ENCODE results near the gene AQP1.

DNA sequence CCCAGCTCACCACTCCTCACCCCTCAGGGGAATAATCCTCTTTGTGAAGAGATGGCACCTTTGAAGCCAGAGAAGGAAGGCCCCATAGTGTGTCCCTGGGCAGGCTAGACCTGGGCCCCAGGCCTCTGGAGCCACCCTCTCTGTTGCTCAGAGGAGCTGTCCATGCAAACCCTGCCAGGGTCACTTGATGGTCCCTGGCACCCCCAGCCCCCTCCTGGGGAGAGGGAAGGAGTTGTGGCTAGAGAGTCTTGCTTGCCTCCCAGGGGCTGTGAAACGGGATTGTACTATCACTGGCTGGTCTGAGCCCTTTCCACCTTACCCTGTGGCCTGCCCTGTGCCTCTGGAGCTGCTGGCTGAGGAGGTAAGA lies 57.9 kb downstream of the AQP1 start:
- TF ChIP-seq, protein P1, sequence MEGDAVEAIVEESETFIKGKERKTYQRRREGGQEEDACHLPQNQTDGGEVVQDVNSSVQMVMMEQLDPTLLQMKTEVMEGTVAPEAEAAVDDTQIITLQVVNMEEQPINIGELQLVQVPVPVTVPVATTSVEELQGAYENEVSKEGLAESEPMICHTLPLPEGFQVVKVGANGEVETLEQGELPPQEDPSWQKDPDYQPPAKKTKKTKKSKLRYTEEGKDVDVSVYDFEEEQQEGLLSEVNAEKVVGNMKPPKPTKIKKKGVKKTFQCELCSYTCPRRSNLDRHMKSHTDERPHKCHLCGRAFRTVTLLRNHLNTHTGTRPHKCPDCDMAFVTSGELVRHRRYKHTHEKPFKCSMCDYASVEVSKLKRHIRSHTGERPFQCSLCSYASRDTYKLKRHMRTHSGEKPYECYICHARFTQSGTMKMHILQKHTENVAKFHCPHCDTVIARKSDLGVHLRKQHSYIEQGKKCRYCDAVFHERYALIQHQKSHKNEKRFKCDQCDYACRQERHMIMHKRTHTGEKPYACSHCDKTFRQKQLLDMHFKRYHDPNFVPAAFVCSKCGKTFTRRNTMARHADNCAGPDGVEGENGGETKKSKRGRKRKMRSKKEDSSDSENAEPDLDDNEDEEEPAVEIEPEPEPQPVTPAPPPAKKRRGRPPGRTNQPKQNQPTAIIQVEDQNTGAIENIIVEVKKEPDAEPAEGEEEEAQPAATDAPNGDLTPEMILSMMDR (IDR thresholded peaks at IDR 0.05), result no peak
- TF ChIP-seq EZH2 (IDR thresholded peaks at IDR 0.05; ENCODE audit: borderline replicate concordance, insufficient read depth, low read depth, low read length, poor library complexity, severe bottlenecking), result no peak
